ENCODE results near the gene MEGF9. TPM values are rescaled to one million over a fixed set of nuclear protein-coding genes. Genes with fewer than 3 reads are reported as not detected.

Gene MEGF9
- total RNA-seq, 1 experiment from 2014 or later: 35.7 TPM

- no peaks in the 10 kb centered on the region for H3K9me2 ChIP-seq (ENCODE audit: insufficient read depth)
- H3K4me2 ChIP-seq: peak overlapping the region; percentile 91
- H4K20me1 ChIP-seq (ENCODE audit: insufficient read depth): no peaks in the 10 kb centered on the region
- ChIA-PET POLR2A (ENCODE audit: unreplicated experiment) (no interaction called here), CTCF (no interaction called here)
- H3K4me1 ChIP-seq (replicated peaks; ENCODE audit: insufficient read depth): peaks cover 48% of the 10 kb centered on the region
- no peak for DNase-seq
- no peaks in the 10 kb centered on the region for H3K27me3 ChIP-seq (ENCODE audit: insufficient read depth, low read depth)
- H3K27ac ChIP-seq: no peak overlapping the region
- H3K36me3 ChIP-seq (ENCODE audit: low read depth): no peaks in the 10 kb centered on the region
- peaks cover 22% of the 10 kb centered on the region for H3F3A ChIP-seq (ENCODE audit: insufficient read depth, low read depth)
- BruUV-seq (replicated peaks): no TSS peak
- peaks cover 6% of the 10 kb centered on the region for H3K79me2 ChIP-seq (ENCODE audit: low read depth)
- H3K9me3 ChIP-seq (ENCODE audit: insufficient read depth, low read depth): no peaks in the 10 kb centered on the region
- H3K4me3 ChIP-seq: no peak overlapping the region
- intact Hi-C loops (cut with micrococcal nuclease; ENCODE audit: unreplicated experiment): no loop called here
- TF ChIP-seq CTCF (conservative IDR thresholded peaks at IDR 0.05) (no peak), EZH2 (IDR thresholded peaks at IDR 0.05; ENCODE audit: low read depth) (no peak)
- H2AFZ ChIP-seq: no peak overlapping the region
These were observed 4.0 kb upstream of the MEGF9 start for GRCh38 chr9:120718316-120718715.

- intact Hi-C loops (cut with micrococcal nuclease; ENCODE audit: unreplicated experiment): no loop called here
- BruUV-seq (replicated peaks): no TSS peak
- POLR2A ChIA-PET (ENCODE audit: unreplicated experiment): interaction anchor here (0.6 kb wide), 1 partner anchor 34 kb away, joined by 3 read pairs; no protein-coding TSS in a partner anchor
These were observed 2.9 kb upstream of the MEGF9 start for GRCh38 chr9:120717176-120717575.

GRCh38 chr9:120716483-120716882 lies 2.2 kb upstream of the MEGF9 start:
- no peak for TF ChIP-seq CTCF (conservative IDR thresholded peaks at IDR 0.05)
- Histone ChIP-seq H3K9me2 (ENCODE audit: insufficient read depth) (no peaks in the 10 kb centered on the region), H3K79me2 (ENCODE audit: low read depth) (peaks cover 24% of the 10 kb centered on the region), H3K36me3 (ENCODE audit: low read depth) (no peaks in the 10 kb centered on the region), H3K27ac (peak overlapping the region; percentile 69), H3K4me1 (replicated peaks; ENCODE audit: insufficient read depth) (peaks cover 58% of the 10 kb centered on the region), H3K4me3 (peak overlapping the region; percentile 75; the same call in 1 of the 2 replicates), H3K4me2 (peak overlapping the region; percentile 91), H2AFZ (no peak overlapping the region), H3K9me3 (ENCODE audit: insufficient read depth, low read depth) (no peaks in the 10 kb centered on the region), H3K27me3 (ENCODE audit: insufficient read depth, low read depth) (no peaks in the 10 kb centered on the region), H3F3A (ENCODE audit: insufficient read depth, low read depth) (peaks cover 24% of the 10 kb centered on the region), H4K20me1 (ENCODE audit: insufficient read depth) (peaks cover 3% of the 10 kb centered on the region; the same call in 1 of the 2 replicates)
- CTCF ChIA-PET: interaction anchor here (0.6 kb wide), 1 partner anchor 219 kb away, joined by 4 read pairs; no protein-coding TSS in a partner anchor
- intact Hi-C loops (cut with micrococcal nuclease; ENCODE audit: unreplicated experiment): no loop called here
- no peak for DNase-seq
- BruUV-seq (replicated peaks): no TSS peak
- POLR2A ChIA-PET (ENCODE audit: unreplicated experiment): no interaction called here

More at GRCh38 chr9:120717176-120717575, 2.9 kb upstream of the MEGF9 start:
- Histone ChIP-seq H3K9me3 (ENCODE audit: insufficient read depth, low read depth) (no peaks in the 10 kb centered on the region), H3K27ac (peak overlapping the region; percentile 69), H3K4me1 (replicated peaks; ENCODE audit: insufficient read depth) (peaks cover 51% of the 10 kb centered on the region), H3K36me3 (ENCODE audit: low read depth) (no peaks in the 10 kb centered on the region), H3K4me3 (no peak overlapping the region), H4K20me1 (ENCODE audit: insufficient read depth) (peaks cover 3% of the 10 kb centered on the region; the same call in 1 of the 2 replicates), H3K27me3 (ENCODE audit: insufficient read depth, low read depth) (no peaks in the 10 kb centered on the region), H3F3A (ENCODE audit: insufficient read depth, low read depth) (peaks cover 22% of the 10 kb centered on the region), H3K4me2 (peak overlapping the region; percentile 91), H3K9me2 (ENCODE audit: insufficient read depth) (no peaks in the 10 kb centered on the region), H3K79me2 (ENCODE audit: low read depth) (peaks cover 17% of the 10 kb centered on the region), H2AFZ (no peak overlapping the region)
- TF ChIP-seq CTCF (conservative IDR thresholded peaks at IDR 0.05) (no peak), EZH2 (IDR thresholded peaks at IDR 0.05; ENCODE audit: low read depth) (no peak)
- CTCF ChIA-PET: no interaction called here
- no peak for DNase-seq

All from PC-9 (cell line).